Measurements from ENCODE around the gene GALR1.
"Not testable (repeated sequence)": the region's sequence is repeated elsewhere in the genome, so short reads cannot be mapped to it uniquely, and the experiment has no call there.

GALR1 gene

DNA sequence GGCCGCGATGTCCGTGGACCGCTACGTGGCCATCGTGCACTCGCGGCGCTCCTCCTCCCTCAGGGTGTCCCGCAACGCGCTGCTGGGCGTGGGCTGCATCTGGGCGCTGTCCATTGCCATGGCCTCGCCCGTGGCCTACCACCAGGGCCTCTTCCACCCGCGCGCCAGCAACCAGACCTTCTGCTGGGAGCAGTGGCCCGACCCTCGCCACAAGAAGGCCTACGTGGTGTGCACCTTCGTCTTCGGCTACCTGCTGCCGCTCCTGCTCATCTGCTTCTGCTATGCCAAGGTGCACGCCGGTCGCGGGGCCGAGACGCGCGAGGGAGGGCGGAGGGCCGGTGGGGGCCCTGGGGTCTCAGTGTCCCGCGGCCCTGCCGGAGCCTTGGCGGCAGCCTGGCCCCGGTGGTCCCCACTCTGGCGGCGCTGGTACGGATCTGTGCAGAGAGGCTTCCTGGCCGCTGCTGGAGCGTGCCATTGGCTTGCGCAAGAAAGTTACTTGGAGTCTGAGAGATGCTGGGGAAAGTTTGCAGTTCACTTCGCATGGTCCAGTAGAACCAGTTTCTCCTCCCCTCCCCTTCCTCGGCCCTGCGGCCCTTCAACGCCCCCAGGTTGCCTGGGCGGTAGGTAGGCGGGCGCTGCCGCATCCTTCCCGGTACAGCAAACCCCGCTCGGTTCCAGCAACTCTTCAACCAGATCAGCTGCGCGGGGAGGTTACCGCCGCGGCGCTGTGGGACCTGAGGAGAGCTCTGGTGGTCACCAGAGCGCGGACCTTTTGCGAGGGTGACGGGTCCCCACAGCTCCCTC, 1.5 kb downstream of the GALR1 start:
- DNase-seq (ENCODE audit: low read depth in 2 of 3, low spot score in 1 of 3) = no peak

GRCh38 chr18:77251730-77252050, 2.0 kb downstream of the GALR1 start:
- no peak for DNase-seq (ENCODE audit: low read depth in 2 of 3, low spot score in 1 of 3)

DNA sequence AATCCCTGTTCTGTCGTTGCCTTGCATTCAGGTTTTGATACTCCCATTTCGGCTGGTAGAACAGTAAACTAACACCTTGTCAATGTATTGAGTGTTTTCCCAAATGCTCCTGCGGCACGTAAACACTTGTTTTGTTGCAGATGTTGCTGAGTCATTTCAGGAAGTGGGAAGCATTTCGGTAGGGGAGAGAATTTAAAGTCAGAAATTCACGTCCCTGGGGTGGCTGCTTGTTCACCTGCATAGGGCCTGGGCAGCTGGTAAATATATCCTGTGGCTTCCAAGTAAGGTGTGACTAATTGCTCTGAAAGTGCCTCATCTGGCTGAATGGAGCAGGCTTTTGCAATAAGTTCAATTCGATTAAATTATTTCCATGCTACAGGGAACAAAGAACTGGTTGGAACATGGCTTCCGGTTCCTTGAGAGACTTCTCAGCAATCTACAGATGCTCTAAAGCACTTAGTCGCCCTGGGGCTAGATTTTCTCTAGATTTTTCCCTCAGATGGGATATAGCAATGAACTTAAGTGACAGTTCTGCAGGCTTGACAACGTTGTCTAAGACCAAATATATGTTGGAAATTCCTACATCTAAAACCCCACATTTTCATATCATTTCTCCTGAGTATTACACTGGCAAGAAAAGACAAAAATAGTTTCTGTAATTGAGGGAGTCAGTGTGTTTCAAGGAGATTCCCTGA, 5.2 kb downstream of the GALR1 start:
- no peak for DNase-seq (ENCODE audit: low read depth in 2 of 3, low spot score in 1 of 3)

- no peak for DNase-seq (ENCODE audit: low read depth in 2 of 3, low spot score in 1 of 3)
These were observed 5.9 kb downstream of the GALR1 start for GRCh38 chr18:77255426-77256105.

- DNase-seq (ENCODE audit: low read depth in 2 of 3, low spot score in 1 of 3) = no peak
These were observed 13.2 kb downstream of the GALR1 start for GRCh38 chr18:77262643-77263465.

DNA sequence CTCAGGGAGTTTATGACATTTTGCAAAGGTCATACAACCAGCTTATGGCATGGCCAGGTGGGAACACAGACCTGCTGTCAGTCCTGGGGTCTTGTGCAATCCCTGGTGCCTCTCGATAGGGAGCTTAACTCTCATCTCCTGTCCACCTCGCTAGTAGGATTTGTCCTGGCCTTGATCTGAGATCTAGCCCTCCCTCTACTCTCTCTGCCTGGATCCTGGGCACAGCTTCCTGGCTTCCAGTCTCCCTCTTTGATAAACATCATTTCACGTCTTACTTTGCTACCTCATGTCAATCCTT, 13.8 kb downstream of the GALR1 start:
- no peak for DNase-seq (ENCODE audit: low read depth in 2 of 3, low spot score in 1 of 3)

DNA sequence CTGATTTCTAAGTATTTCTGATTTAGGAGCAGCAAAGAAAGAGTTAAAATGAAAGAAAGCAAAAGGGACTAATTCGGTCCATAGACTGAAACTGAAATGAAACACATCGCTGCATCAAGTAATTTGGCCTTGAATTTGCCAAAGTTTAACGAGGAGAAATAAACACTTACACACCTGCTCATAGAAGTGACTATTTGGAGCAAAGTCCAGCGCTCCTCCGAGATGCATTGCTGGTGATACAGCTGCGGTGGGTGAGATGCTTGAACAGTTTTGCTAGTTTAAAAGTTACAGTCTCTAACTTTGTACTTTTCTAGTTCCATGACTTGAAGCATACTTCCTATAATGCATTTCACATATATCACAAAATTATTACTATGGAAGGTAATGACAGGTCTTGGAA, 18.3 kb downstream of the GALR1 start:
- DNase-seq (ENCODE audit: low read depth in 2 of 3, low spot score in 1 of 3) = no peak

- DNase-seq (ENCODE audit: low read depth in 2 of 3, low spot score in 1 of 3) = no peak
These were observed 18.8 kb downstream of the GALR1 start for GRCh38 chr18:77268456-77268855.

DNA sequence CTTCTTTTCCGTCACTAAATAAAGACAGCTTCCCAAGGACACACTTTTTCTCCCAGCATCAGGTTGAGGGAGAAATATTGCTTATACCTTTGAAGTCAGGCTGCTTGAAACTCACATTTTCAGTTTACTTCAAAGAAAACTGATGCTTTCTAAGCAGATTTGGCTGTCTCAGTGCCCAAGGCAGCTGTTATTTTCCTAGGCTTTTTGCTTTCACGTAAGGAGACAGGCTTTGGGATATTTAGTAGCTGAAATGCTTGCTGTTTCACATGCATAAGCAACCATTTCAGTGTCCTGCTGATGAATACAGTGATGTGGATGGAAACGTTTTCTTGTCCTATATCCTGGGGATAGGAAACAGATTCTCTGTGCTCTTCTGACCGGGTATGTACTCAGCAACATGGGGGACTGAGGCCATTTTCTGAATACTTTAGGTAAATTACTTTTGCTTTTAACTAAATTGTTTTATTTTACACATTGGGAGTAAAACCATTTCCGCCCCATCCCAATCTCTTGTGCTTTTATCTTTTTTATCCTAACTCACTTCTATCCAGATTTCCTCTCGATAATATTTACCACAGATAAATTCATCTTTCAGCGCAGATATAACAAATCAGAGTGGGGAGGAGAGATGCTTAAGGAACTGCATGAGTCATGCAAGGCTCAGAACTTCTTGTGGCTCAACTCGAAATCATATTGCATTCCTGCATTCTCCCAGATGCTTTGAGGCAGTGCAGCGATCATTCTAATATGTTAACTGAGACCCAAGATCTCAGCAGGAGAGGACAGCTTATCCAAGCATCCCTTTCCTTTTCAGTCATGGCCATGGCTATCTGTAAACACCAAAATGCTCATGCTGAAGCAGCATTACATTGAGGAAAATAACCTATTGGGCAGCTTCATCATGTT, 22.2 kb downstream of the GALR1 start:
- no peak for DNase-seq (ENCODE audit: low read depth in 2 of 3, low spot score in 1 of 3)

GRCh38 chr18:77290841-77291240, 41.2 kb downstream of the GALR1 start:
- DNase-seq (ENCODE audit: low read depth in 2 of 3, low spot score in 1 of 3) = not testable (repeated sequence)

GRCh38 chr18:77298172-77298571, 48.5 kb downstream of the GALR1 start:
- no peak for DNase-seq (ENCODE audit: low read depth in 2 of 3, low spot score in 1 of 3)

DNA sequence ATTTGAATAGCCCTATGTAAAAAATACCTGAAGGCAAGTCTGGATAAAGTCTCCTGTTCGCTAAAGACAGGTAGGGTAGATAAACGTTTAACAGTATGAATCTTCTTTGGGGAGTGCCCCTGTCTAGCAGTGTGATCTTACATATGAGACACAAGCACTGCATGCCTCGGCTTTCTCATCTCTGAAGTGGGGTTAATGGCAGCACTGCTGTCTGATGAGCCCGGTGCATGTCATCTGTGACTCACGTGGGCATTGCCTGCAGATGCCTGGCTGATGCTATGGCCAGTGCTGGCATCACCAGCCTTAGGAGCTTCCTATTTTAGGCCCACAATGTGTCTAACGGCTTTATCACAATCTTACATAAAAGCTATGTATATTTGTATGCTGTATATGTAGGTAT, 50.1 kb downstream of the GALR1 start:
- no peak for DNase-seq (ENCODE audit: low read depth in 2 of 3, low spot score in 1 of 3)

- no peak for DNase-seq (ENCODE audit: low read depth in 2 of 3, low spot score in 1 of 3)
These were observed 50.9 kb downstream of the GALR1 start for GRCh38 chr18:77300579-77300978.

DNA sequence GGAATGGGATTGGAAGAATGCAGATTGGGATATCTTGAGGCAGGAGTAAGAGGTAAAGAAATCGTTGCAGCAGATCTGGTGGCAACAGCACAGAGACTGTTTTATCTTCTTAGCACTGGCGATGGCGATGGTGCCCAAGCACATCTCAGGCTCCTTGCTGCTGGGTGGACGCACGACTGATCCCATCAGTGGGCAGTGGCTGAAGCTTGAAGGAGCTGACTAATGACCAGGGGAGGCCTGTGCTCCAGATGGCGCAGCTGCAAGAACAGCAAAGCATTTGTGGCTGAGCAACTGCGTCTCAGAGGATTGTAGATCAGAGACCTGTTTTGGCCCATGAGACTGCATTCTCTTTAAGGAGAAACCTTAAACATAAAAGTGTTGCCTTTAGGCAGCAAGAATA, 54.6 kb downstream of the GALR1 start:
- no peak for DNase-seq (ENCODE audit: low read depth in 2 of 3, low spot score in 1 of 3)

DNA sequence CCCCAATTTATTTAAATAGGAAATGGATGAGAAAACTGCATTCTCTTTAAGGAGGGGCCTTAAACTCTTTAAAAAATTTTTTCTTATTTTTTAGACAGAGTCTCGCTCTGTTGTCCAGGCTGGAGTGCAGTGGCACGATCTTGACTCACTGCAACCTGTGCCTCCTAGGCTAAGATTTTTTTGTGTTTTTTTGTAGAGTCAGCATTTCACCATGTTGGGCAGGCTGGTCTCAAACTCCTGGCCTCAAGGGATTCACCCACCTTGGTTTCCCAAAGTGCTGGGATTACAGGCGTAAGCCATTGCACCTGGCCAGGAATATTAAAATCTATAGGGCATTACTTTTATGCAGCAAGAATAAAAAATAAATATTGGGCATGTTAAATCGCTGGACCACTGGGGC, 56.0 kb downstream of the GALR1 start:
- no peak for DNase-seq (ENCODE audit: low read depth in 2 of 3, low spot score in 1 of 3)

DNA sequence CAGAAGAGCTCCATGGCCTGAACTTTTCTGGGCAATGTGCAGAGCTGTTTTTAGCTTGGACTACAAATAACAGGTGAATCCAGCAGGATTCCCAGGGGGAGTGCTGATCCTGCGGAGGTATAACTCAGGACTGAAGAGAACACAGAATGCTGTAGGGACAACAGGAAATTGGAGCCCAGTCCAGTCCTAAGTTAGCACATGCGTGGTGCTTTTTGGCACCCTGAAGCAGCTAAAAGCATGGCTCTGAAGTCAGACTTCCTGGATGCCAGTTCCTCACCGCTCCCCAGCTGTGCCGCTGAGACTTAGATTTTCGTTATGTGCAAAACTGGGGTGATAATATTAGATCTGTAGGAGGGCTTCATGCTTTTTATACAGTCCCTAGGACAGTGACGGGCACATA, 58.6 kb downstream of the GALR1 start:
- no peak for DNase-seq (ENCODE audit: low read depth in 2 of 3, low spot score in 1 of 3)

DNA sequence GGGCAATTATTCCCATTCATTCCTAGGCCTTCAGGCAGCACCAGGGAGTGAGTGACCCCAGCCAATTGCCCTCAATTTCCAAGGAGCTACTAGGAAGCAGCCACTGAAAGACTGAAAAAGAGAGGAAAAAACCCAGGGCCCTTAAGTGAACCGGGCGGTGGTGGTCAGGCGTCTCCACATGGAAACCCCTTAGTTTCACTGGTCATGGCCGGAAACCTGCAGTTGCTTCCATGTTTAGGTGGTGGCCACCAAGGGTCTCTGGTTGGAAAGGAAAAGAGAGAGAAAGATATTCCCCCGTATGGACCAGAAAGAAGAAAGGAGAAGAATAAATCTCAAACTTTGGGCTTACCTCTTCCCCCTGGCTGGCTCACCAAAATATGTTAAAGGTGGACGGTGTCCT, 64.9 kb downstream of the GALR1 start:
- no peak for DNase-seq (ENCODE audit: low read depth in 2 of 3, low spot score in 1 of 3)

DNA sequence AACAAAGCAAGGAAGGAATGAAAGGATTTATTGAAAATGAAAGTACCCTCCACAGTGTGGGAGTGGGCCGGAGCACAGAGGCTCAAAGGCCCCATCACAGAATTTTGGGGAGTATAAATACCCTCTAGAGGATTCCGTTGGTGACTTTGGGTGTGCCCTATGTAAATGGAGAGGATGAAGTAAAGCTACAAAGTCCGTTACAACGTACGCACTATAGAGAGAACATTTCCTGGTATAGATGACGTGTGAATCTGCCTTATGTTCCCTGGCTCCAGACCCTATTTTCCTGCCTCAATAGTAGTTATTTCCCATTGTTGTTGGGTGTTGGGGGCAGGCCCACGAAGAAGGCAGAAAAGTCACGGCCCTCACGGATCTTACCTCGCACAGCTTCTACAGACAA, 65.3 kb downstream of the GALR1 start:
- DNase-seq (ENCODE audit: low read depth in 2 of 3, low spot score in 1 of 3) = no peak

DNA sequence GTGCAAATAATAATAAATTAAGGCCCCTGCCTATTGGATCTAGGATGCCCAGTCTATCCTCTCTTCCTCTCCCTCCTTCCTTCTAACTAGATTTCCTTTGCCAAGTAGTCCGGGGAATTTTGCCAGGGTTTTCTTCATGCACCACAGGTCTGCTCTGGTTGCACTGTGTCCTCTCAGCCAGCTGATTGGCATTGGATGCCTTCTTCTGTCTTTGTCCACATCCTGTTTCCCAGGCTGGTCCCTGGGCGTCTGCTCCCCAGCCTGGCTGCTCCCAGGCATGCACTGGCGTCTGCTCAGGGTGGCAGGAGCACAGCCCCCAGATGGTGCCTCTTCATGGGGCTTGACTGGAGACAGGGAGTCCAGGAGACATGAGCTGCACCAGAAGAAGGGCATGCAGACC, 66.4 kb downstream of the GALR1 start:
- no peak for DNase-seq (ENCODE audit: low read depth in 2 of 3, low spot score in 1 of 3)

- DNase-seq (ENCODE audit: low read depth in 2 of 3, low spot score in 1 of 3) = no peak
These were observed 67.0 kb downstream of the GALR1 start for GRCh38 chr18:77316641-77317040.
